HCT116 (cell line): ENCODE data around the gene ZNF777. TPM values are rescaled to one million over a fixed set of nuclear protein-coding genes. Genes with fewer than 3 reads are reported as not detected.

Experiments used
- ATAC-seq: fragments of 200-7000 bp; cut with Tn5 transposase; 2 replicates; pipeline ENCODE4 v1.9.1; 2020; ENCODE audit warnings: mild to moderate bottlenecking, moderate library complexity
- BruUV-seq: library from RNA; stranded (reverse); fragments of 400-500 nt; replicated peaks from 2 replicates; lab custom pipeline; 2021; lab: Mats Ljungman, UMichigan
- CTCF ChIA-PET: fragments of 300-600 bp; sonication (Branson Sonifier 250); formaldehyde crosslinking; loops from one replicate; lab custom pipeline; 2021; ENCODE audit warnings: antibody characterized with exemption; lab: Charles Lee
- POLR2A ChIA-PET: fragments of 300-600, 350-600 bp; sonication (Branson Sonifier 250); formaldehyde crosslinking; loops from one replicate; lab custom pipeline; 2021; ENCODE audit warnings: antibody characterized with exemption; lab: Charles Lee
- RAD21 ChIA-PET, 2 experiments: fragments of 300-600 bp; sonication (Branson Sonifier 250); formaldehyde crosslinking; loops; one replicate each; lab custom pipeline; 2023; ENCODE audit warnings: low total read pairs in 2 of 2; ENCODE audit not compliant: uncharacterized antibody in 2 of 2, unreplicated experiment in 2 of 2, low non-redundant PET in 1 of 2; lab: Charles Lee
- DNase-seq: peaks from one replicate; pipeline ENCODE4 v3.0.0-alpha.2; 2010; ENCODE audit warnings: low read depth, low spot score
- H2AFZ ChIP-seq: fragments of 200-600 bp; shearing (Covaris generic), sonication (generic); 2 replicates; pipeline ENCODE4 v1.6.1; 2017; ENCODE audit warnings: low read depth, mixed run types, mixed read lengths, antibody characterized with exemption, low read length; ENCODE audit not compliant: poor library complexity, severe bottlenecking
- H3K27ac ChIP-seq: 2 replicates; pipeline ENCODE4 v1.5.1; 2012; ENCODE audit warnings: low read depth, low read length
- H3K27me3 ChIP-seq: fragments of 200-600 bp; sonication (generic); 2 replicates; pipeline ENCODE4 v1.6.1; 2016; ENCODE audit warnings: mixed run types, low read length, mixed read lengths; ENCODE audit not compliant: insufficient read depth
- H3K36me3 ChIP-seq, 2 experiments: fragments of 200-500 bp in 1 of 2; fragments of 200-600 bp in 1 of 2; sonication (Bioruptor generic) in 1 of 2; sonication (generic) in 1 of 2; 2 replicates each; pipeline versions ENCODE4 v1.5.1 to v1.6.1; 2014 to 2016; ENCODE audit warnings: low read length in 2 of 2, inconsistent platforms in 1 of 2, mixed read lengths in 1 of 2, mixed run types in 1 of 2; ENCODE audit not compliant: insufficient read depth in 2 of 2, control insufficient read depth in 1 of 2
- H3K4me1 ChIP-seq, 2 experiments: fragments of 200-600 bp in 1 of 2; sonication (generic) in 1 of 2; 2 replicates each; pipeline versions ENCODE4 v1.5.1 to v1.6.1; 2012 to 2017; ENCODE audit warnings: low read length in 2 of 2, inconsistent platforms in 1 of 2, mild to moderate bottlenecking in 1 of 2, mixed read lengths in 1 of 2, mixed run types in 1 of 2, moderate library complexity in 1 of 2; ENCODE audit not compliant: insufficient read depth in 2 of 2, control insufficient read depth in 1 of 2
- H3K4me2 ChIP-seq: fragments of 200-600 bp; sonication (generic); 2 replicates; pipeline ENCODE4 v1.6.1; 2017; ENCODE audit warnings: mixed run types, low read length, mixed read lengths
- H3K4me3 ChIP-seq, 2 experiments: fragments of 200-600 bp in 1 of 2; sonication (generic) in 1 of 2; replicated peaks in 1 of 2; 2 replicates each; pipeline ENCODE4 v1.5.1; 2011 to 2016; ENCODE audit warnings: low read length in 2 of 2, control low read depth in 1 of 2, low read depth in 1 of 2, mild to moderate bottlenecking in 1 of 2, mixed read lengths in 1 of 2, mixed run types in 1 of 2
- H3K79me2 ChIP-seq: fragments of 200-600 bp; sonication (generic); 2 replicates; pipeline ENCODE4 v1.6.1; 2017; ENCODE audit warnings: mild to moderate bottlenecking, mixed run types, low read length, moderate library complexity, mixed read lengths; ENCODE audit not compliant: insufficient read depth
- H3K9ac ChIP-seq: fragments of 200-600 bp; sonication (generic); 2 replicates; pipeline ENCODE4 v1.6.1; 2016; ENCODE audit warnings: low read length, mixed read lengths
- H3K9me2 ChIP-seq: fragments of 200-600 bp; sonication (generic), shearing (Covaris generic); 2 replicates; pipeline ENCODE4 v1.6.1; 2017; ENCODE audit warnings: mixed run types, mild to moderate bottlenecking, moderate library complexity; ENCODE audit not compliant: insufficient read depth
- H3K9me3 ChIP-seq, 2 experiments: fragments of 200-500 bp in 1 of 2; fragments of 200-600 bp in 1 of 2; sonication (Bioruptor generic) in 1 of 2; sonication (generic) in 1 of 2; 2 replicates each; pipeline ENCODE4 v1.6.1; 2014 to 2017; ENCODE audit warnings: low read length in 2 of 2, mixed read lengths in 2 of 2, inconsistent platforms in 1 of 2, low read depth in 1 of 2, mild to moderate bottlenecking in 1 of 2, mixed run types in 1 of 2, moderate library complexity in 1 of 2; ENCODE audit not compliant: control insufficient read depth in 1 of 2, insufficient read depth in 1 of 2
- H4K20me1 ChIP-seq: fragments of 200-600 bp; sonication (generic), shearing (Covaris generic); 2 replicates; pipeline ENCODE4 v1.6.1; 2017; ENCODE audit warnings: mixed run types, mild to moderate bottlenecking, moderate library complexity; ENCODE audit not compliant: insufficient read depth
- ATF3 ChIP-seq: IDR thresholded peaks from 2 replicates; pipeline ENCODE4 v1.6.1; 2012
- CBX3 ChIP-seq: IDR thresholded peaks from 2 replicates; pipeline ENCODE4 v1.6.1; 2012; ENCODE audit warnings: low read depth
- EGR1 ChIP-seq: IDR thresholded peaks from 2 replicates; pipeline ENCODE4 v1.6.1; 2012; ENCODE audit warnings: low read depth
- EZH2 ChIP-seq: fragments of 200-600 bp; sonication (generic); IDR thresholded peaks from 2 replicates; pipeline ENCODE4 v1.6.1; 2017; ENCODE audit warnings: antibody characterized with exemption, mixed run types
- EZH2phosphoT487 ChIP-seq: fragments of 200-600 bp; IDR thresholded peaks from 2 replicates; pipeline ENCODE4 v1.6.1; 2018; ENCODE audit warnings: antibody characterized with exemption, borderline replicate concordance
- FOSL1 ChIP-seq: IDR thresholded peaks from 2 replicates; pipeline ENCODE4 v1.6.1; 2012; ENCODE audit warnings: low read depth
- JUND ChIP-seq: IDR thresholded peaks from 2 replicates; pipeline ENCODE4 v1.6.1; 2012
- MAX ChIP-seq: IDR thresholded peaks from 2 replicates; pipeline ENCODE4 v1.6.1; 2012
- POLR2AphosphoS5 ChIP-seq: IDR thresholded peaks from 2 replicates; pipeline ENCODE4 v1.6.1; 2011; ENCODE audit warnings: mild to moderate bottlenecking, low read depth, low read length, moderate library complexity
- SIN3A ChIP-seq: IDR thresholded peaks from 2 replicates; pipeline ENCODE4 v1.6.1; 2012; ENCODE audit warnings: low read depth
- SP1 ChIP-seq: IDR thresholded peaks from 2 replicates; pipeline ENCODE4 v1.6.1; 2012; ENCODE audit warnings: low read depth
- TCF7L2 ChIP-seq: IDR thresholded peaks from 2 replicates; pipeline ENCODE4 v1.7.0; 2011; ENCODE audit warnings: borderline replicate concordance, inconsistent platforms; ENCODE audit not compliant: insufficient read depth, insufficient read length; ENCODE audit errors: extremely low read depth
- YY1 ChIP-seq: IDR thresholded peaks from 2 replicates; pipeline ENCODE4 v1.6.1; 2011; ENCODE audit warnings: low read length, low read depth, moderate library complexity, mild to moderate bottlenecking; ENCODE audit not compliant: insufficient replicate concordance; ENCODE audit errors: extremely low read depth
- ZBTB33 ChIP-seq: IDR thresholded peaks from 2 replicates; pipeline ENCODE4 v1.6.1; 2011; ENCODE audit warnings: mild to moderate bottlenecking, low read length, moderate library complexity; ENCODE audit not compliant: insufficient replicate concordance; ENCODE audit errors: extremely low read depth
- intact Hi-C: fragments of 100-400 bp; cut with micrococcal nuclease; formaldehyde crosslinking; loops from 2 replicates; pipeline ENCODE4 v1.10.0; 2022
- total RNA-seq: library from RNA; stranded (reverse); gene quantifications from one replicate; pipeline ENCODE4 v1.2.1, GENCODE V29; 2021; ENCODE audit not compliant: unreplicated experiment
- TF ChIP-seq, protein P1 (sequence below): IDR thresholded peaks from 2 replicates; pipeline ENCODE4 v1.6.1; 2012; ENCODE audit warnings: low read depth

ZNF777 gene
- total RNA-seq, 1 experiment from 2014 or later = 15.6 TPM

GRCh38 chr7:149433124-149433523 lies 27.7 kb downstream of the ZNF777 start (continued):
- TF ChIP-seq EZH2phosphoT487 (no peak), ATF3 (no peak), POLR2AphosphoS5 (no peak)
- TF ChIP-seq, protein P1, sequence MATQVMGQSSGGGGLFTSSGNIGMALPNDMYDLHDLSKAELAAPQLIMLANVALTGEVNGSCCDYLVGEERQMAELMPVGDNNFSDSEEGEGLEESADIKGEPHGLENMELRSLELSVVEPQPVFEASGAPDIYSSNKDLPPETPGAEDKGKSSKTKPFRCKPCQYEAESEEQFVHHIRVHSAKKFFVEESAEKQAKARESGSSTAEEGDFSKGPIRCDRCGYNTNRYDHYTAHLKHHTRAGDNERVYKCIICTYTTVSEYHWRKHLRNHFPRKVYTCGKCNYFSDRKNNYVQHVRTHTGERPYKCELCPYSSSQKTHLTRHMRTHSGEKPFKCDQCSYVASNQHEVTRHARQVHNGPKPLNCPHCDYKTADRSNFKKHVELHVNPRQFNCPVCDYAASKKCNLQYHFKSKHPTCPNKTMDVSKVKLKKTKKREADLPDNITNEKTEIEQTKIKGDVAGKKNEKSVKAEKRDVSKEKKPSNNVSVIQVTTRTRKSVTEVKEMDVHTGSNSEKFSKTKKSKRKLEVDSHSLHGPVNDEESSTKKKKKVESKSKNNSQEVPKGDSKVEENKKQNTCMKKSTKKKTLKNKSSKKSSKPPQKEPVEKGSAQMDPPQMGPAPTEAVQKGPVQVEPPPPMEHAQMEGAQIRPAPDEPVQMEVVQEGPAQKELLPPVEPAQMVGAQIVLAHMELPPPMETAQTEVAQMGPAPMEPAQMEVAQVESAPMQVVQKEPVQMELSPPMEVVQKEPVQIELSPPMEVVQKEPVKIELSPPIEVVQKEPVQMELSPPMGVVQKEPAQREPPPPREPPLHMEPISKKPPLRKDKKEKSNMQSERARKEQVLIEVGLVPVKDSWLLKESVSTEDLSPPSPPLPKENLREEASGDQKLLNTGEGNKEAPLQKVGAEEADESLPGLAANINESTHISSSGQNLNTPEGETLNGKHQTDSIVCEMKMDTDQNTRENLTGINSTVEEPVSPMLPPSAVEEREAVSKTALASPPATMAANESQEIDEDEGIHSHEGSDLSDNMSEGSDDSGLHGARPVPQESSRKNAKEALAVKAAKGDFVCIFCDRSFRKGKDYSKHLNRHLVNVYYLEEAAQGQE = no peak
- TF ChIP-seq, all 23 proteins: peak for 0

GRCh38 chr7:149432121-149432691 lies 28.7 kb downstream of the ZNF777 start:
- intact Hi-C loops = no loop called here
- Histone ChIP-seq H2AFZ (no peak overlapping the region), H3K9ac (no peak overlapping the region), H3K4me2 (no peak overlapping the region), H3K4me3 (no peak overlapping the region), H3K27me3 (no peaks in the 10 kb centered on the region), H3K36me3 (peaks cover 6 to 9% of the 10 kb centered on the region in 2 experiments; a peak in 3 of 4 replicates), H3K4me1 (no peaks in the 10 kb centered on the region)
- BruUV-seq = no TSS peak
- POLR2A ChIA-PET = no interaction called here
- TF ChIP-seq SP1 = no peak
- TF ChIP-seq JUND = no peak
- TF ChIP-seq ZBTB33 = no peak
- TF ChIP-seq ATF3 = no peak
- no peak for TF ChIP-seq EZH2phosphoT487
- no peak for TF ChIP-seq SIN3A
- no peak for TF ChIP-seq EGR1
- no peak for TF ChIP-seq YY1
- no peak for TF ChIP-seq CBX3
- TF ChIP-seq TCF7L2 = no peak
- TF ChIP-seq FOSL1 = no peak
- TF ChIP-seq MAX = no peak
- no peak for TF ChIP-seq EZH2
- TF ChIP-seq, all 23 proteins: peak for 0
- ATAC-seq (no peak), DNase-seq (no peak)
- no peaks in the 10 kb centered on the region for H3K9me3 ChIP-seq
- H3K9me2 ChIP-seq = no peaks in the 10 kb centered on the region
- no peak overlapping the region for H3K27ac ChIP-seq
- no peaks in the 10 kb centered on the region for H4K20me1 ChIP-seq
- RAD21 ChIA-PET = no interaction called here
- no peaks in the 10 kb centered on the region for H3K79me2 ChIP-seq
- CTCF ChIA-PET = no interaction called here
